Fibroblast of the aortic adventitia (primary cell): ENCODE results near the gene PCDHGC4. TPM values are rescaled to one million over a fixed set of nuclear protein-coding genes. Genes with fewer than 3 reads are reported as not detected.

ENCODE experiments used
- DNase-seq: peaks from one replicate; pipeline ENCODE4 v3.0.0-alpha.2; 2010; ENCODE audit warnings: low read depth
- H3K4me3 ChIP-seq: 2 replicates; pipeline ENCODE4 v1.5.1; 2011; ENCODE audit warnings: low read depth, mild to moderate bottlenecking, control low read depth, low read length, moderate library complexity
- CTCF ChIP-seq: IDR thresholded peaks from 2 replicates; pipeline ENCODE4 v1.5.1; 2011; ENCODE audit warnings: mild to moderate bottlenecking, low read length, control low read depth, inconsistent platforms; ENCODE audit not compliant: insufficient read depth
- total RNA-seq: library from RNA; depleted of rRNA; stranded (reverse); fragments of >200 nt; gene quantifications from 2 replicates; pipeline ENCODE4 v1.2.3, GENCODE V29; 2012; ENCODE audit warnings: low replicate concordance

Gene PCDHGC4
- total RNA-seq, 1 donor: 5.2 TPM

DNA sequence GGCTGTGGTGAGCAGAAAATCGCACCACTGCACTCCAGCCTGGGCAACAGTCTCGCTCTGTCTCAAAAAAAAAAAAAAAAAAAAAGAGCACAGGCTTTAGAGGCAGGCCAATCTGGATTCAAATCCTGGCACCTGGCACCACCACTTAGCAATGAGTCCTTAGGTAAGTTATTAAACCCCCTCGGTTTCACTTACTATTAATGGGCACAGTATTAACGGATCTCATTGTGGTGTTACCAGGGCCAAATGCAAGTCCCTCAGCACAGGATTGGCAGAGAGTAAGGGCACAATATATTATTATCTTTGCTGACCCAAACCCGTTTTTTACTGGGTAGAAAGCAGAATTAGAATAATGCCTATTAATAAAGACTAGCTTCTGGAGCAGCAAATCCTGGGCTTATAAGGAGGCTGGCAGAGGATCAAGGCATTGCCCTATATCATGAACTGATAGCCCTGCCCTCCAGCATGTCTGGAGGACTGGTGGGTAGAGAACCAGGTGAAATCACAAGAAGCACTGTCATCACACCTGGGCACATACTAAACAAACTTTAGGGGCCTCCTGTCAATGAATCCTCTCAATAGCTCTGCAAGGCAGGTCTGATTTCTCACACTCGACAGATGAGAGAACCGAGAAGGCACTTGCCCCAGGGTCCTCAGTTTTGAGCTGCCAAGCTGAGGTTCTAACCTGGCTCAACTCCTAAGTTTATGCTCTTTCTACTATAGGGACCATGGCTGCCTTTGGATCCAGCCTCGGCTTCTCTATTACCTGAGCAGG is 21.7 kb downstream of the PCDHGC4 start:
- H3K4me3 ChIP-seq: no peak overlapping the region
- no peak for DNase-seq
- TF ChIP-seq CTCF: no peak

DNA sequence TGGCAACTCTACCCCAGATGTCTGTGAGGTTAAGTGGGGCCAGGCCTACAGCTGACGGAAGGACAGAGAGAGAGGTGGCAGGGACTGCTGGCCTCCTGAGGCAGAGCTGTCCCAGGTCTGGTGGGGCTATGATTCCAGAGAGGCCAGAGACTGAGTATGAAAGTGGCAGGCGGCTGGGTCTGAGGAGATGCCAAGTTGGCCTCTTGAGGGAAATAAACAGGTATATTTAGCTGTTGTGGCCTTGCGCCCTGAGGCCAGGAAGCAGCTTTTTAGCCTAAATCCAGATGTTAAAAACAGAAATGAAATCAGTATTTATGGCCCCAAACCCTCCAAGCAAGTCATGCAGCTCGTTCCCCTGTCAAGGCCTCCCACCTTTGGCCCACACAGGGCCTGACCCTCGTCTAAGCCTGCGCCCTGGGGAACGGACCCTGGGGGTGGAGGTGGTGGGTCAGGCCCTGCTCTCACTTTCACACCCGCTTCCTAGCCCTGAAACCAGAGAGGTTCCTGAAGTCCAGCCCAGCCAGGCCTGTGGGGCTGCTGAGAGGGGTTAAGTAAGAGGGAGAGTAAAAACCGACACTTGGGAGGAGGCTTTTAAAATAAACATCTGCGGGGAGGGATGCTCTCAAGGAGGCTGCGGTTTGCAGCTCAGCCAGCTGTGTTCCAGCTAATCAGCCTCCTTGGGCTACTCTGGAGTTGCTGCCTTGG is 22.7 kb downstream of the PCDHGC4 start:
- TF ChIP-seq CTCF: no peak
- DNase-seq: peak; percentile 92
- H3K4me3 ChIP-seq: peak overlapping the region; percentile 55

GRCh38 chr5:141508440-141508797 is 23.6 kb downstream of the PCDHGC4 start:
- peak overlapping the region; percentile 55 for H3K4me3 ChIP-seq
- no peak for TF ChIP-seq CTCF
- peak; percentile 43 for DNase-seq

DNA sequence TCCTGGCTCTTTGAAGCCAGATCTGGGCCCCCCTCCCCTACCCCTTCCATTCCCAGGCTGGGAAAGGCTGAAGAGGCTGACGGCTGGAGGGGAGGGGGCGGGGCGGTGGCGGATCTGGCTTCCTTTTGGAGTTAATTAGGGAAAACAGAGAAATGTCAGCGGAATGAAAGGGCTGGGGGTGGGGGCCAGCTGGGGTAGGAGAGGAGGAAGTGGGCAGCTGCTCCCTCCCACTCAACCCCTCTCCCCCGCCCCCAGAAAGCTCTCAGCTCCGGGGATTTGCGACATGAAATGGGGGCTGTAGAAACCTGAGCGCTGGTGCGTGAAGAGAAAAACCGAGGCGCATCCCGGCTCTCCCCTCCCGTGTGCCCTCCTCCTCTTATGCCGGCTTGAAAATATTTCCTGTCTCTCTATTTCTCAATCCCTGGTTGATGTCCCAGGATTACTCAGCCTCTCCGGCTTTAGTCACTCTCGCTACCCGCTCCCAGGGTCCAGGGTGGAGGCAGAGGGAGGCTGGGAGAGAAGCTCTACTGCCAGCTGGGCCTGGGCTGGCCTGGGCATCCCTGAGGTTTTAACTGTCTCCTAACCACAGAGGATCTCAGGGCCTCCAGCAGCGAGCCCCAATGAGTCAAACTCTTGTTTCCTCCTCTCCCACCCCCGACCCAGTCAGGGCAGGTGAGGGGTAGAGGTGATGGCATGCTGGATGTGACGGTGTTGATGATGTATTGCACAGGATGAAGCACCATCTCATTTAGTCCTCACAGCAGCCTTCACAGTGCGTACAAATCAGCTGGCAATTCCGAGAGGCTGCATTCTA is 24.2 kb downstream of the PCDHGC4 start:
- DNase-seq: peak; percentile 96
- peak overlapping the region; percentile 55 for H3K4me3 ChIP-seq
- TF ChIP-seq CTCF: no peak

DNA sequence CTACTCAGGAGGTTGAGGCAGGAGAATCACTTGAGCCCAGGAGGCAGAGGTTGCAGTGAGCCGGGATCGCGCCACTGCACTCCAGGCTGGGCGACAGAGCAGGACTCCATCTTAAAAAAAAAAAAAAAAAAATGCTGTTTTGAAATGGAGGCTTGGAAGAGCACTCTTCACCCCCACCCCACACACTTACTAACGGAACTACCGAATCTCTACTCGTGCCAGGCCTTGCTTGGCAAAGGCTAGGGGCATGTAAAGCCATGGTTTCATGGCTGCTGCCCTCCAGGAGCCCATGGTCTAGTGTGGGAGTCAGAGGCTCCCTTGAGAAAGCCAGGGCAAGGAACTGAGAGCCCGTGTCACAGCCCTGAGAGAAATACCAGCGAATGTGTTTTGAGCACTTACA is 25.3 kb downstream of the PCDHGC4 start:
- DNase-seq: no peak
- H3K4me3 ChIP-seq: no peak overlapping the region
- TF ChIP-seq CTCF: no peak

GRCh38 chr5:141510850-141511601 is 26.2 kb downstream of the PCDHGC4 start:
- no peak overlapping the region for H3K4me3 ChIP-seq
- no peak for DNase-seq
- no peak for TF ChIP-seq CTCF
